Tibial nerve (tissue), 4 donors: Measurements from ENCODE around the gene ZFP92.

Source experiments
- EP300 ChIP-seq, 2 donors: sonication (generic); formaldehyde crosslinking; IDR thresholded peaks; one replicate each; pipeline ENCODE4 v1.6.1; 2017; ENCODE audit warnings: antibody characterized with exemption in 2 of 2, mild to moderate bottlenecking in 1 of 2
- POLR2A ChIP-seq, 2 donors: fragments of 450-650 bp; IDR thresholded peaks; one replicate each; pipeline ENCODE4 v1.6.1; 2017; ENCODE audit warnings: antibody characterized with exemption in 2 of 2, mild to moderate bottlenecking in 2 of 2, moderate library complexity in 2 of 2
- TF ChIP-seq, protein P1 (sequence below), 5 experiments: fragments of 200-600 bp in 3 of 5; fragments of 450-650 bp in 2 of 5; sonication (generic) in 3 of 5; IDR thresholded peaks; one replicate each; pipeline ENCODE4 v1.5.1; 2016 to 2019; ENCODE audit warnings: antibody characterized with exemption in 5 of 5, mild to moderate bottlenecking in 3 of 5, moderate library complexity in 2 of 5

DNA sequence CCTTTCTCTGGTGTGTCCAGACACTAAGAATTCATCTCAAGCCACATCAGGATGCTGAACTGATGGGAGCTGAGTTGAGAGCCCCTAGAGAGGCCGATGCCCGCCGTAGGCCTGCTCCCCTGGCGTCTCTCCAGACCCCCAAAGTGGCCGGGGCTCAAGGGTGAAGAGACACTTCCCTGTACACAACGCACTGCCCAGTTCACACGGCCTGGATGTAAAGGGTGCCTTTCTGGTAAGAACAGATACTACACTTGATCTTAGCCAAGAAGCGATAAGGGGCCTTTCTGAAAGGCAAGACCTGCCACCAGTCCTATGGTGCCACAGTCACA, 39.6 kb downstream of the ZFP92 start:
- TF ChIP-seq, protein P1, sequence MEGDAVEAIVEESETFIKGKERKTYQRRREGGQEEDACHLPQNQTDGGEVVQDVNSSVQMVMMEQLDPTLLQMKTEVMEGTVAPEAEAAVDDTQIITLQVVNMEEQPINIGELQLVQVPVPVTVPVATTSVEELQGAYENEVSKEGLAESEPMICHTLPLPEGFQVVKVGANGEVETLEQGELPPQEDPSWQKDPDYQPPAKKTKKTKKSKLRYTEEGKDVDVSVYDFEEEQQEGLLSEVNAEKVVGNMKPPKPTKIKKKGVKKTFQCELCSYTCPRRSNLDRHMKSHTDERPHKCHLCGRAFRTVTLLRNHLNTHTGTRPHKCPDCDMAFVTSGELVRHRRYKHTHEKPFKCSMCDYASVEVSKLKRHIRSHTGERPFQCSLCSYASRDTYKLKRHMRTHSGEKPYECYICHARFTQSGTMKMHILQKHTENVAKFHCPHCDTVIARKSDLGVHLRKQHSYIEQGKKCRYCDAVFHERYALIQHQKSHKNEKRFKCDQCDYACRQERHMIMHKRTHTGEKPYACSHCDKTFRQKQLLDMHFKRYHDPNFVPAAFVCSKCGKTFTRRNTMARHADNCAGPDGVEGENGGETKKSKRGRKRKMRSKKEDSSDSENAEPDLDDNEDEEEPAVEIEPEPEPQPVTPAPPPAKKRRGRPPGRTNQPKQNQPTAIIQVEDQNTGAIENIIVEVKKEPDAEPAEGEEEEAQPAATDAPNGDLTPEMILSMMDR (IDR thresholded peaks at IDR 0.05), result no peak
- no peak for TF ChIP-seq POLR2A (IDR thresholded peaks at IDR 0.05)
- TF ChIP-seq EP300 (IDR thresholded peaks at IDR 0.05), result no peak
